GM23338 (cell line): Measurements from ENCODE around the gene EXOC6B. TPM values are rescaled to one million over a fixed set of nuclear protein-coding genes. Genes with fewer than 3 reads are reported as not detected.

Experiments used
- ATAC-seq: fragments of 200-7000 bp; cut with Tn5 transposase; 3 replicates; pipeline ENCODE4 v1.9.1; 2020
- DNase-seq: peaks from one replicate; pipeline ENCODE4 v3.0.0-alpha.2; 2015; ENCODE audit warnings: low spot score
- H2AFZ ChIP-seq: fragments of 200-600 bp; sonication (generic); 2 replicates; pipeline ENCODE4 v1.8.0; 2016; ENCODE audit warnings: antibody characterized with exemption, mild to moderate bottlenecking, moderate library complexity
- H3F3A ChIP-seq: fragments of 200-600 bp; sonication (generic); replicated peaks from 2 replicates; pipeline ENCODE4 v1.8.0; 2017; ENCODE audit warnings: antibody characterized with exemption, mixed run types, low read depth
- H3K27ac ChIP-seq: fragments of 200-600 bp; sonication (generic); 2 replicates; pipeline ENCODE4 v1.6.1; 2016; ENCODE audit warnings: low read depth
- H3K27me3 ChIP-seq: fragments of 200-600 bp; sonication (generic); 2 replicates; pipeline ENCODE4 v1.8.0; 2016; ENCODE audit warnings: mild to moderate bottlenecking, mixed run types, moderate library complexity; ENCODE audit not compliant: insufficient read depth
- H3K36me3 ChIP-seq: fragments of 200-600 bp; sonication (generic); 2 replicates; pipeline ENCODE4 v1.8.0; 2016; ENCODE audit warnings: mild to moderate bottlenecking; ENCODE audit not compliant: insufficient read depth
- H3K4me1 ChIP-seq: fragments of 200-600 bp; sonication (generic); 2 replicates; pipeline ENCODE4 v1.8.0; 2016; ENCODE audit warnings: mild to moderate bottlenecking, moderate library complexity; ENCODE audit not compliant: insufficient read depth
- H3K4me2 ChIP-seq: fragments of 200-600 bp; sonication (generic); 2 replicates; pipeline ENCODE4 v1.7.1; 2017; ENCODE audit warnings: mixed run types
- H3K4me3 ChIP-seq: fragments of 200-600 bp; sonication (generic); 2 replicates; pipeline ENCODE4 v1.6.1; 2016; ENCODE audit warnings: mixed run types
- H3K79me2 ChIP-seq: fragments of 200-600 bp; sonication (generic); replicated peaks from 2 replicates; pipeline ENCODE4 v1.8.0; 2017; ENCODE audit warnings: mild to moderate bottlenecking; ENCODE audit not compliant: insufficient read depth
- H3K9me2 ChIP-seq: fragments of 200-600 bp; sonication (generic); 2 replicates; pipeline ENCODE4 v1.8.0; 2017; ENCODE audit not compliant: insufficient read depth
- H4K20me1 ChIP-seq: fragments of 200-600 bp; sonication (generic); replicated peaks from 2 replicates; pipeline ENCODE4 v1.8.0; 2017; ENCODE audit warnings: mild to moderate bottlenecking; ENCODE audit not compliant: insufficient read depth
- H3K27ac Mint-ChIP-seq: 2 replicates; pipeline ENCODE4 v1.8.0; 2020; ENCODE audit warnings: inconsistent platforms, mild to moderate bottlenecking, moderate library complexity, mixed read lengths
- H3K27me3 Mint-ChIP-seq: 3 replicates; pipeline ENCODE4 v1.8.0; 2022; ENCODE audit warnings: low read depth, mild to moderate bottlenecking, moderate library complexity, mixed read lengths, inconsistent platforms; ENCODE audit not compliant: insufficient read depth, poor library complexity
- H3K36me3 Mint-ChIP-seq: 3 replicates; pipeline ENCODE4 v1.8.0; 2021; ENCODE audit warnings: low read depth, mild to moderate bottlenecking, inconsistent platforms, moderate library complexity, mixed read lengths
- H3K4me1 Mint-ChIP-seq: 3 replicates; pipeline ENCODE4 v1.8.0; 2020; ENCODE audit warnings: mild to moderate bottlenecking, inconsistent platforms, mixed read lengths
- H3K4me3 Mint-ChIP-seq: 3 replicates; pipeline ENCODE4 v1.8.0; 2021; ENCODE audit warnings: moderate library complexity, mild to moderate bottlenecking, inconsistent platforms, mixed read lengths
- H3K9me3 Mint-ChIP-seq: 3 replicates; pipeline ENCODE4 v1.8.0; 2020; ENCODE audit warnings: moderate library complexity, mild to moderate bottlenecking, inconsistent platforms, mixed read lengths
- CREB1 ChIP-seq: fragments of 250-450 bp; sonication (Bioruptor Pico); IDR thresholded peaks from 2 replicates; pipeline ENCODE4 v1.5.0; 2020; ENCODE audit warnings: low read depth, mild to moderate bottlenecking, moderate library complexity
- CTCF ChIP-seq, 2 experiments: fragments of 200-600 bp in 1 of 2; sonication (generic) in 1 of 2; conservative IDR thresholded peaks; 2 replicates each; pipeline versions ENCODE4 v1.5.1 to v1.6.1; 2016 to 2017; ENCODE audit warnings: antibody characterized with exemption in 2 of 2, low read depth in 2 of 2, mild to moderate bottlenecking in 2 of 2, moderate library complexity in 1 of 2
- ETS1 ChIP-seq: IDR thresholded peaks from 2 replicates; pipeline ENCODE4 v1.6.1; 2016; ENCODE audit warnings: antibody characterized with exemption
- EZH2 ChIP-seq: fragments of 200-600 bp; sonication (generic); IDR thresholded peaks from one replicate; pipeline ENCODE4 v1.8.0; 2017; ENCODE audit warnings: antibody characterized with exemption, mild to moderate bottlenecking, low read depth; ENCODE audit not compliant: unreplicated experiment
- EZH2phosphoT487 ChIP-seq: fragments of 200-600 bp; sonication (generic); IDR thresholded peaks from one replicate; pipeline ENCODE4 v1.8.1; 2018; ENCODE audit warnings: antibody characterized with exemption; ENCODE audit not compliant: unreplicated experiment
- JUNB ChIP-seq: IDR thresholded peaks from one replicate; pipeline ENCODE4 v1.6.1; 2016; ENCODE audit warnings: antibody characterized with exemption; ENCODE audit not compliant: unreplicated experiment
- REST ChIP-seq: IDR thresholded peaks from one replicate; pipeline ENCODE4 v1.6.1; 2018; ENCODE audit warnings: antibody characterized with exemption; ENCODE audit not compliant: unreplicated experiment
- ZNF114 ChIP-seq: fragments of 250-450 bp; sonication (Bioruptor Pico); IDR thresholded peaks from 2 replicates; pipeline ENCODE4 v1.5.0; 2020; ENCODE audit warnings: mild to moderate bottlenecking, moderate library complexity
- polyA plus RNA-seq: library from polyadenylated mRNA; unstranded; fragments of >200 nt; fragmentation: Nextera tagmentation; extraction: Ambion mirVana; gene quantifications from 2 replicates; pipeline ENCODE4 v1.2.1, GENCODE V29; 2016
- total RNA-seq: library from RNA; depleted of rRNA; stranded (reverse); fragments of >200 nt; shearing (Covaris generic); gene quantifications from 2 replicates; pipeline ENCODE4 v1.2.3, GENCODE V29; 2014

EXOC6B gene
- total and polyA plus RNA-seq, 2 experiments from 2014 or later, result 7.2 to 45.9 TPM

- H3F3A ChIP-seq, result no peaks in the 10 kb centered on the region
- H3K4me3 ChIP-seq, result no peak overlapping the region
- no peaks in the 10 kb centered on the region for H4K20me1 ChIP-seq
- no peaks in the 10 kb centered on the region; the same call in 2 of the 3 replicates for H3K4me1 Mint-ChIP-seq
- H3K27ac ChIP-seq, result no peak overlapping the region
- H3K9me2 ChIP-seq, result no peaks in the 10 kb centered on the region
- H3K36me3 Mint-ChIP-seq, result no peaks in the 10 kb centered on the region
- ATAC-seq, result no peak
- no peak overlapping the region for H2AFZ ChIP-seq
- no peak overlapping the region for H3K4me2 ChIP-seq
- no peaks in the 10 kb centered on the region for H3K4me1 ChIP-seq
- no peaks in the 10 kb centered on the region for H3K79me2 ChIP-seq
- no peak overlapping the region for H3K27ac Mint-ChIP-seq
- H3K36me3 ChIP-seq, result no peaks in the 10 kb centered on the region
- no peak for TF ChIP-seq REST
- TF ChIP-seq CTCF (conservative IDR thresholded peaks at IDR 0.05; ENCODE audit: low read depth in 2 of 2), result no peak
- TF ChIP-seq EZH2, result no peak
- TF ChIP-seq JUNB, result no peak
- no peaks in the 10 kb centered on the region for H3K27me3 Mint-ChIP-seq
- H3K4me3 Mint-ChIP-seq, result no peak overlapping the region
- no peaks in the 10 kb centered on the region for H3K27me3 ChIP-seq
- no peak for DNase-seq
- H3K9me3 Mint-ChIP-seq, result no peaks in the 10 kb centered on the region
Measured at GRCh38 chr2:72544554-72544953, 281.3 kb downstream of the EXOC6B start.

GRCh38 chr2:72543497-72544216 is 282.2 kb downstream of the EXOC6B start:
- no peak for ATAC-seq
- H3K4me1 Mint-ChIP-seq, result peaks cover 8% of the 10 kb centered on the region
- no peak overlapping the region for H3K27ac ChIP-seq
- no peaks in the 10 kb centered on the region for H3K27me3 ChIP-seq
- H3K4me1 ChIP-seq, result peaks cover 9% of the 10 kb centered on the region
- H3K36me3 Mint-ChIP-seq, result no peaks in the 10 kb centered on the region
- no peak overlapping the region for H3K4me3 ChIP-seq
- DNase-seq, result no peak
- H3K9me2 ChIP-seq, result no peaks in the 10 kb centered on the region
- no peaks in the 10 kb centered on the region for H3K9me3 Mint-ChIP-seq
- no peaks in the 10 kb centered on the region for H3K36me3 ChIP-seq
- H3K4me3 Mint-ChIP-seq, result no peak overlapping the region
- H4K20me1 ChIP-seq, result no peaks in the 10 kb centered on the region
- H3K27me3 Mint-ChIP-seq, result no peaks in the 10 kb centered on the region
- H3F3A ChIP-seq, result no peaks in the 10 kb centered on the region
- no peak overlapping the region for H3K27ac Mint-ChIP-seq
- no peaks in the 10 kb centered on the region for H3K79me2 ChIP-seq
- H2AFZ ChIP-seq, result no peak overlapping the region
- H3K4me2 ChIP-seq, result no peak overlapping the region
- no peak for TF ChIP-seq ZNF114
- no peak for TF ChIP-seq EZH2
- TF ChIP-seq ETS1, result no peak
- no peak for TF ChIP-seq CREB1 (CRISPR knock-in tag)
- TF ChIP-seq EZH2phosphoT487, result no peak
- no peak for TF ChIP-seq REST
